NCI-H187 treated with DMSO at 0.1 percent for 48 hours (cell line): ENCODE measurements around the gene CCKAR.
"Not testable (repeated sequence)": the region's sequence is repeated elsewhere in the genome, so short reads cannot be mapped to it uniquely, and the experiment has no call there.

Source experiments
- DNase-seq: peaks from one replicate; lab custom pipeline; 2025; lab: John Stamatoyannopoulos, UW

Gene CCKAR

GRCh38 chr4:26490111-26490959, at the start of gene CCKAR:
TSS of gene CCKAR (minus strand) at chr4:26490484. CDS start at chr4:26490267, 217 bp downstream.
- DNase-seq = no peak

DNA sequence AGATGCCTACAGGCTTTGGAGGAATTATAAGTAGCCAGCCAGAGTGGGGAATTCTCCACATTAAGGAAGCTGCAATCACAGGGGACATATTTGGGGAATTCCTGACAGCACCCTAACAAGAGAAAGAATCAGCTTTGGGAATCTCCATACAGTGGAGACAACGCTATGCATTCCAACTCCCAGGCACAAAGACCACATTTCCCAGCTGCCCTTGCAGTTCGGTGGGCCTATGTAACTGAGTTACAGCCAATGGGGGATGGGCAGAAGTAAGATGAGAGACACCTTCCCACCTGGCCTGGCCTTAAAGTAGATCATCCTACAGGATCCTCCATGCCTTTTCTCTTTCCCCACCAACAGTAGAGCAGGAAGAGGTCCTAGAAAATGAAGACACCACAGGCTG, 43.4 kb upstream of the CCKAR start:
- DNase-seq = no peak

GRCh38 chr4:26531491-26532116, 41.3 kb upstream of the CCKAR start:
- no peak for DNase-seq

GRCh38 chr4:26530099-26530498, 39.8 kb upstream of the CCKAR start:
- DNase-seq = no peak

- DNase-seq = no peak
Measured at GRCh38 chr4:26529479-26529878, 39.2 kb upstream of the CCKAR start.

- no peak for DNase-seq
Measured at GRCh38 chr4:26525771-26526150, 35.5 kb upstream of the CCKAR start.

DNA sequence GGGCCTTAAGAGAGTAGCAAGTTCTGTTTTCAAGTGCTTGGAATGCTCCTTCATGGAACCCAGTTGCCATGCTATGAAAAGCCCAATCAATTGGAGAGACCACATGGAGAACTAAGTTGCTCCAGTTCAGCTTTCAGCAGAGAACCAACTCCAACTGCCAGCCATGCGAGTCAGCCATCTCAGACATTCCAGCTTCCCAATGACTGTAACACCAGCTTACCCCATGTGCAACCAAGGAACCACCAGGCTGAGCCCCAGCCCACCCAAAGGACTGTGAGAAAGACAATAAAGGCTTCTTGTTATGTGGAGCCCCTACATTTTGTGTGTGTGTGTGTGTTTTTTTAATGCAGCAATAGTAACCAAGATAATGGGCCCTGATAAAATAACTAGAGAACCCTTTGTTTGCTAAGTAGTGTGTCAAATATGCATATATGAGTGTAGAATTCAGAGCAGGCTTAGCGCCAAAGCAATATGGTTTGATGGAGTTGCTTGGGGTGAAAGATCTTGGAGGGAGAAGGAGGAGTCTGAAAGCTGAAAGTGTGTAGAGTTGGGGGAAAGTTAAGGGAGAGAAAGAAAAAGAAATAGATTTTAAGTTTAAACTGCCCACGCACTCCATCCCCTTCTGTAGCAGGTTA, 35.0 kb upstream of the CCKAR start:
- DNase-seq = no peak

- DNase-seq = no peak
Measured at GRCh38 chr4:26524011-26524410, 33.7 kb upstream of the CCKAR start.

GRCh38 chr4:26522478-26522877, 32.2 kb upstream of the CCKAR start:
- DNase-seq = no peak

- DNase-seq = no peak
Measured at GRCh38 chr4:26520728-26521450, 30.6 kb upstream of the CCKAR start.

GRCh38 chr4:26515936-26516335, 25.7 kb upstream of the CCKAR start:
- no peak for DNase-seq

DNA sequence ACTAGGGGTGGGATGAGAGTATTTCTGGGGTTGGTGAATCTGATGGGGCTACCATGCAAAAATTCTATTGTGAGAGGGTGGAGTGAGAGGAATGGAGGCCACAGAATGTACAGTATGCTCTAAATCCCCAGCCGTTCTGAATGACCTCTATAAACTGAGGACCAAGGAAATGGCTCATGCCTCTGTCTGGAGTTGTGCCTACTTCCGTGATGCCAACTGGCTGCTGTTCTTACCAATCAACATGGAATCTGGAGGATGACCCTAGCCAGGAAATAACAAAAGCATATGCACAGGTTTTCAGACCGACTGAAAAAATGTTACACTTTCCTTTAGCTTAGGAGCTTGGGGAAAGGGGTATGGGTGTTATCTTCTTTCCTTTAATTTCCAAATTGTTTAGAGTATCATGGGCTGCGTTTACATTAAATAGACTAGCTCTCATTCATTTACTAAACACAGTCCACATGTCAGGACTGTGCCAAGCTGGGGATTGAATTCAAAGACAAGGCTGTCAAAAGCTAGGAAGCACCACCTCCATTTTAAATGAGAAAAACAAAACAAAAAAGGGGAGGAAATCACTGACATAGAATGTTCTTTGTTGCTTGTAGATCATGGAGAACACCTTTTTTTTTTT, 20.2 kb upstream of the CCKAR start:
- no peak for DNase-seq

GRCh38 chr4:26509681-26510333, 19.5 kb upstream of the CCKAR start:
- no peak for DNase-seq

DNA sequence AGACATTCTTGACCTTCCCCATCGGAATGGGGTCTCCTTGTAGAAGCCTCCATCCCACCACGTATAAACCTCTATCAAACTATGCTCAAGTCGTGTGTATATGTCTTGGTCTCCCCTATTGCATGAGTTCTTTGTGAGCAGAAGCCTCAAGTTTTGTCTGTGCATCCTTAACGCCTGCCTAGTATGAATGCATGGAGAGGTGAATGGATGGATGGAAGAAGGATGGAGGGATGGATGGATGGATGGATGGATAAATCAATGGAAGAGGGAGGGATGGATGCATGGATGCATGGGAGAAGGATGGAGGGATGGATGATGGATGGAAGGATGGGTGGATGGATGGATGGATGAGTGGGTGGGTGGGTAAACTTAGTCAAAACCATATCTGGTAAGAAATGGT, 17.0 kb upstream of the CCKAR start:
- no peak for DNase-seq

- no peak for DNase-seq
Measured at GRCh38 chr4:26503844-26504243, 13.6 kb upstream of the CCKAR start.

- no peak for DNase-seq
Measured at GRCh38 chr4:26503427-26503826, 13.1 kb upstream of the CCKAR start.

DNA sequence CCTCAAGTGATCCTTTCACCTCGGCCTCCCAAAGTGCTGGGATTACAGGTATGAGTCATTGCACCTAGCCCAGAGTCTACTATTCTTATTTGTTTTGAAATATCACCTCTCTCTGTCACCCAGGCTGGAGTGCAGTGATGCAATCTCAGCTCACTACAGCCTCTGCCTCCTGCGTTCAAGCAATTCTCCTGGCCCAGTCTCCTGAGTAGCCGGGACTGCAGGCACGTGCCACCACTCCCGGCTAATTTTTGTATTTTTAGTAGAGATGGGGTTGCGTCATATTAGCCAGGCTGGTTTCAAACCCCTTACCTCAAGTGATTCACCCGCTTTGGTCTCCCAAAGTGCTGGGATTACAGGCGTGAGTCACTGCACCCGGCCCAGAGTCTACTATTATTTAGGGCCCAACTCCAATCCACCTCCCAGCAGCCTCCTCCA, 10.3 kb upstream of the CCKAR start:
- not testable (repeated sequence) for DNase-seq

GRCh38 chr4:26496207-26496783, 6.0 kb upstream of the CCKAR start:
- DNase-seq = no peak

DNA sequence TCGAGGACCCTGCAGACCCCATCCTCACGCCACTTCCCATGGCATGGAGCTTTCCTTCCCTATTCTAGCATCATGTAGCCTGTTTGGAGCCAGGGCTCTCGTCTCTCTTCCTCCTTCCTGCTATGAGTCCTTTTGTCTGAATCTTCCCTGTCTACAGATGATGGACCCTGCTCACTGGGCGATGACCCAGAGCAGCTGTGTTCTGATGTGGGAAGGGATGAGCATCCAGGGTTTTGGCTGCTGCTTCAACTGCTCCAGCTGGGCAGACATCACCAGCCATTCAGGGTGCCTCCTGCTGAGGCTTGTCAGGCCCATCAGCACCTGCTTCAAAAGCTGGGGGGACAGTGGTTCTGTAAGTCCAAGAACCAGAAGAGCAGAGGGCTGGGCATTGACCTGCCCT, 3.2 kb upstream of the CCKAR start:
- DNase-seq = no peak

GRCh38 chr4:26491449-26492170, 1.3 kb upstream of the CCKAR start:
- no peak for DNase-seq

GRCh38 chr4:26490960-26491284, 638 bp upstream of the CCKAR start:
- DNase-seq = no peak
